ENCODE data around the gene MLXIP. TPM values are rescaled to one million over a fixed set of nuclear protein-coding genes. Genes with fewer than 3 reads are reported as not detected.

The MLXIP gene
- total RNA-seq, 1 donor from 2014 or later = 39.8 TPM

DNA sequence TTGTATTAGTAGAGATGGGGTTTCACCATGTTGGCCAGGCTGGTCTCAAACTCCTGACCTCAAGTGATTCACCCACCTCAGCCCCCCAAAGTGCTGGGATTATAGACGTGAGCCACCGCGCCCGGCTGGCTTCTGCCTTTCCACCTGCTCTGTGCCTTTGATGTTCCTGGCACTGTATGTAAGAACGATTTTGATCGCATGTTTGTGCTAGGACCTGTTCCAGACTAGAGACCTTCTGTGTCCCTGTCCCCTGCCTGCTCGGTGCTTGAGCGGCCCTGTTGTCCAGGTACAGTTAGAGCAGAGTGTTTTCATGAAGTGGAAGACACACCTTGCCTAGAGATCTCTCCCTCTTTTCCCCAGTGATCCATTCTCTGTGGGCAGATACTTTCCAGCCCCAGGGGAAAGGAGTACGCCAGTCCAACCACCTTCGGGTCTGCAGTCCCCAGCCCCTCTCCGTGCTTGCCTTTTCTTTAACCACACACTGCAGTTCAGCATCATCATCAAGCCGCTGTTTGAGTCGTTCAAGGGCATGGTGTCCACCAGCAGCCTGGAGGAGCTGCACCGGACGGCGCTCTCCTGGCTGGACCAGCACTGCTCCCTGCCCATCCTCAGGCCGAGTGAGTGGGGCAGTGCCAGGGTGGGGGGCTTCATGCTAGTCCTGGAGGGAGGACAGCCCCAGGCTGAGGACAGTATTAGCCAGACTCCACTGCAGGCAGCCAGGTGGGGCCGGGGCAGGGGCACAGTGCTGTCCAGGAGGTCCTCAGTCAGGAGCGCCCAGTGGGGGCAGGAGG lies 62.1 kb downstream of the MLXIP start:
- Mint-ChIP-seq H3K36me3 (ENCODE audit: low read depth) (peaks cover 30% of the 10 kb centered on the region), H3K27me3 (ENCODE audit: low read depth) (no peaks in the 10 kb centered on the region), H3K9me3 (no peaks in the 10 kb centered on the region), H3K4me1 (no peaks in the 10 kb centered on the region), H3K4me3 (no peak overlapping the region), H3K27ac (ENCODE audit: unreplicated experiment) (no peak overlapping the region)
- no peak for DNase-seq (ENCODE audit: low read depth, low spot score)
- TF ChIP-seq, protein P1, sequence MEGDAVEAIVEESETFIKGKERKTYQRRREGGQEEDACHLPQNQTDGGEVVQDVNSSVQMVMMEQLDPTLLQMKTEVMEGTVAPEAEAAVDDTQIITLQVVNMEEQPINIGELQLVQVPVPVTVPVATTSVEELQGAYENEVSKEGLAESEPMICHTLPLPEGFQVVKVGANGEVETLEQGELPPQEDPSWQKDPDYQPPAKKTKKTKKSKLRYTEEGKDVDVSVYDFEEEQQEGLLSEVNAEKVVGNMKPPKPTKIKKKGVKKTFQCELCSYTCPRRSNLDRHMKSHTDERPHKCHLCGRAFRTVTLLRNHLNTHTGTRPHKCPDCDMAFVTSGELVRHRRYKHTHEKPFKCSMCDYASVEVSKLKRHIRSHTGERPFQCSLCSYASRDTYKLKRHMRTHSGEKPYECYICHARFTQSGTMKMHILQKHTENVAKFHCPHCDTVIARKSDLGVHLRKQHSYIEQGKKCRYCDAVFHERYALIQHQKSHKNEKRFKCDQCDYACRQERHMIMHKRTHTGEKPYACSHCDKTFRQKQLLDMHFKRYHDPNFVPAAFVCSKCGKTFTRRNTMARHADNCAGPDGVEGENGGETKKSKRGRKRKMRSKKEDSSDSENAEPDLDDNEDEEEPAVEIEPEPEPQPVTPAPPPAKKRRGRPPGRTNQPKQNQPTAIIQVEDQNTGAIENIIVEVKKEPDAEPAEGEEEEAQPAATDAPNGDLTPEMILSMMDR (conservative IDR thresholded peaks at IDR 0.05) = no peak

DNA sequence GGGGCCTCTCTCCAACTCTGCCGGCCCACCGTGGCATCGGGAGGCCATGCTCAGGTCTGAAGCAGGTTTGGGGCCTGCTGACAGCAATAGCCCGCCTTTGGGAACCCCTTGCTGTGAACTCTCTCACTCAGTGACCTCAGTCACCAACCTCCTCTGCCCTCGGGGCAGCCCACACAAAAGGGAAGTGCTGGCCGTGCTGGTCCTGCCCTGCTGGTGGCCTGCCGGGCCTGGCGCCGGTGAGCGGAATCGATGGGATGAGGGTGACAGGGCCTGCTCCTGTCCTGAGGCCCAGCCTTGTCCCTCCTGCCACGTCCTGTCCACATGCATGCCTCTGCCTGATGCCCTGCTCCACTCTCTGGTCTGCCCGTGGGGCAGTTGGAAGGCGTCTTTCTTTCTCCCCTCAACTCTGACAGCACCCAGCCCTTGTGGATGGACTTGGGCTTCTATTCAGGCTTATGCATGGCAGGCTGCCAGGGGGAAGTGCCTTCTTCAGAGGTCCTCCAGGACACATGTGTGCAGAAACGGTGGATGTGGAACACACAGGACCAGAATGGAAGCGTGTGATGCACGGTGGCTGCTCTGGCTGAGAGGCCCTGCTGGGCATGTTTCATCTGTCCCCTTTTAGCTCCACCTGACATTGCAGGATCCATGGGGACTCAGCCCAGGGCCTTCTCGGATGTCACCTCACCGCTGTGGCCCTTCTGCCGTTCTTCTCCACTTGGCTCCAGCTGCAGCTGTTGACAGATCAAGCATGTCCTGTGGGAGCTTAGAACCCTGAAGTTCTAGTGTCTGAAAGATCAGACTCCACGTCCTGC lies 63.6 kb downstream of the MLXIP start:
- no peaks in the 10 kb centered on the region for H3K9me3 Mint-ChIP-seq
- TF ChIP-seq, protein P1 (conservative IDR thresholded peaks at IDR 0.05) = no peak
- H3K4me3 Mint-ChIP-seq = no peak overlapping the region
- DNase-seq (ENCODE audit: low read depth, low spot score) = no peak
- no peaks in the 10 kb centered on the region for H3K27me3 Mint-ChIP-seq (ENCODE audit: low read depth)
- no peaks in the 10 kb centered on the region for H3K4me1 Mint-ChIP-seq
- H3K27ac Mint-ChIP-seq (ENCODE audit: unreplicated experiment) = no peak overlapping the region
- H3K36me3 Mint-ChIP-seq (ENCODE audit: low read depth) = peaks cover 30% of the 10 kb centered on the region

DNA sequence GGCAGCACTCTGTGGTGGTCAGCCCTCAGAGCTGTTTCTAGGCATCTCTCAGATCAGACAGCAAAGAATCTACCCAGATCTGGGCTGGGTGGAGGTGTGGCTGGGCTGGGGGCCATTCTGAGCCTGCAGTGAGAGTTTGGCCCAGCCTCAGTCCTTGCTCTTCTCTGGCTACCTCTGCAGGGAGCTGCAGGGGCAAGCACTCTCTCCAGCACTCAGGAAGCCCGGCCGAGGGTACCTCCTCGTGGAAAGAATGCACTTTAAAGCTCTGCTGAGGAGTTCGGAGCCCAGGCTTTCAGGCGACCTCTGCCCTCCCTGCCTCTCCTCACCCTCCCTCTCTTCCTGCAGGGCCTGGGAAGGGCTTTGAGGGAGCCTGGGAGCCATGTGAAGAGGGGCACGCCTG lies 64.3 kb downstream of the MLXIP start:
- Mint-ChIP-seq H3K36me3 (ENCODE audit: low read depth) (peaks cover 30% of the 10 kb centered on the region), H3K27me3 (ENCODE audit: low read depth) (no peaks in the 10 kb centered on the region), H3K4me1 (no peaks in the 10 kb centered on the region), H3K27ac (ENCODE audit: unreplicated experiment) (no peak overlapping the region), H3K4me3 (no peak overlapping the region), H3K9me3 (no peaks in the 10 kb centered on the region)
- TF ChIP-seq, protein P1 (conservative IDR thresholded peaks at IDR 0.05) = no peak
- no peak for DNase-seq (ENCODE audit: low read depth, low spot score)

DNA sequence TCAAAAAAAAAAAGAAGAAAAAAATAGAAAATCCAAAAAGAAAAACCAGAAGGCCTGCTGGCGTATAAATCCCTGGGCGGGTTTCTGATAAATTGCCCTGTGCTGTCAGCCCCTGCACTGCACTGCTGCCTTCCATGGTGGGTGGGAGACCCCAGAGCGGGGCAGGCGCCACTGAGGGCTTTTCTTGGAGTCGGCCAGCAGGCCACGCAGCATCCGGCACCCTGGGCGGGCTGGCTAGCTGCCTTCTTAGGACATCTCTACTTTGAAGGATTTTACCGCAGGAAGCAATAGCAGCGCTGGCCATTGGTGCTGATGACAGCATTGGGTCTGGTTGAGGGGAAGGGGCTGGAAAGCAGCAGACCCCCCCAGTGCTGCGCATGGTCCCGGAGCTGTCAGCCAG lies 66.3 kb downstream of the MLXIP start:
- TF ChIP-seq, protein P1 (conservative IDR thresholded peaks at IDR 0.05) = no peak
- Mint-ChIP-seq H3K27ac (ENCODE audit: unreplicated experiment) (no peak overlapping the region), H3K4me3 (no peak overlapping the region), H3K36me3 (ENCODE audit: low read depth) (peaks cover 30% of the 10 kb centered on the region), H3K4me1 (no peaks in the 10 kb centered on the region), H3K9me3 (no peaks in the 10 kb centered on the region), H3K27me3 (ENCODE audit: low read depth) (no peaks in the 10 kb centered on the region)
- DNase-seq (ENCODE audit: low read depth, low spot score) = no peak

DNA sequence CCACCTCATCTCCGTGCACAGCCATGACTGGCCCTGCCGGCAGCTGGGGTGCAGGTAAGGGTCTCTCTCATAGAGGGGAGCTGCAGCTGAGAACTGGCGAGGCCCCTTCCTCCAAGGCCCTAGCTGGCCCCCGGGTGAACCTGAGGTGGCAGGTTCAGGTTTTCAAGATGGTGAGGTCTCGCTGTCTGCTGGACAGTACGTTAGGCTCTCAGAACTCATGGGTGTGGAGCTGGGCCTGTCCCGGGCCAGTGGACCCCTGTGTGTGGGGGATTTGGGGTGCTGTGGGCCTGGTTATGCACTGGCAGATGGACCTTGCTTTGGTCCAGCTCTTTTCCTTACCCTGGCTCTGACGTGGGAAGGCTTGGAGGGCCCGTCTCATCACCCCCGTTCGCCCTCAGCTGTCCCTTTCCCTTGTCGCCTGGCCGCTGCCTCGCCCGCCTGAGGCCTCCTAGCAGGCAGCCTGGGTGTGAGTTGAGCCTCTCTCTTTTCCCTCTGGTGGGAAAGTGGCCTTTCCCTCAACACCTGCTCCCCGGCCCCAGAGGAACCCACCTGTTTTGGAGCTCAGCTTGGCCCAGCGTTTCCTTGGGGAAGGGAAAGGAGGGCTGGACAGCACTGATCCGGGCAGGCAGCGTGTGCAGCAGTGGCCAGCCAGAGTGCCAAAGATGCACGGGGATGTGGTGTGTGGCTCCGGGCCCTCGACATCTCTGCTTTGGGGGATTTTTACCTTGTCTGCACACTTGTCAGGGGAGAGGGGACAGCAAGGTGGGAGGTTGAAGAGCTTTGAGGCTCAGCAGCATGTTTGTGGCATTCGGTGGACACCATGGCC lies 67.2 kb downstream of the MLXIP start:
- Mint-ChIP-seq H3K9me3 (no peaks in the 10 kb centered on the region), H3K4me3 (no peak overlapping the region), H3K27ac (ENCODE audit: unreplicated experiment) (no peak overlapping the region), H3K36me3 (ENCODE audit: low read depth) (peaks cover 27% of the 10 kb centered on the region), H3K4me1 (no peaks in the 10 kb centered on the region), H3K27me3 (ENCODE audit: low read depth) (no peaks in the 10 kb centered on the region)
- no peak for DNase-seq (ENCODE audit: low read depth, low spot score)
- TF ChIP-seq, protein P1 (conservative IDR thresholded peaks at IDR 0.05) = no peak

All from neural crest cell (in vitro differentiated cells).